Caco-2 (cell line): ENCODE results near the gene GPR26. TPM values are rescaled to one million over a fixed set of nuclear protein-coding genes. Genes with fewer than 3 reads are reported as not detected.

Experiments
- BruUV-seq: library from RNA; stranded (reverse); fragments of 400-500 nt; replicated peaks from 2 replicates; lab custom pipeline; 2021; lab: Mats Ljungman, UMichigan
- CTCF ChIA-PET: fragments of 300-600 bp; sonication (Branson Sonifier 250); formaldehyde crosslinking; loops from one replicate; lab custom pipeline; 2022; ENCODE audit warnings: antibody characterized with exemption; lab: Charles Lee
- POLR2A ChIA-PET: fragments of 300-600 bp; sonication (Branson Sonifier 250); formaldehyde crosslinking; loops from one replicate; lab custom pipeline; 2022; ENCODE audit warnings: antibody characterized with exemption; lab: Charles Lee
- DNase-seq, 2 experiments: peaks; one replicate each; pipeline versions ENCODE4 v3.0.0 to v3.0.0-alpha.2; 2020 to 2022
- H3K27me3 ChIP-seq: replicated peaks from 2 replicates; pipeline ENCODE4 v1.6.0; 2011; ENCODE audit warnings: low read length; ENCODE audit not compliant: control insufficient read depth, insufficient read depth
- H3K36me3 ChIP-seq: 2 replicates; pipeline ENCODE4 v1.5.1; 2011; ENCODE audit warnings: low read length; ENCODE audit not compliant: control insufficient read depth, insufficient read depth
- H3K4me1 ChIP-seq: fragments of 250-450 bp; sonication (Bioruptor Pico); 2 replicates; pipeline ENCODE4 v1.5.1; 2020; ENCODE audit warnings: mild to moderate bottlenecking
- H3K4me3 ChIP-seq: 2 replicates; pipeline ENCODE4 v1.5.1; 2011; ENCODE audit warnings: low read depth, mild to moderate bottlenecking, control low read depth, low read length
- H3K9me3 ChIP-seq: fragments of 250-450 bp; sonication (Bioruptor Pico); 2 replicates; pipeline ENCODE4 v1.5.1; 2020; ENCODE audit warnings: mild to moderate bottlenecking, moderate library complexity
- H3K27ac Mint-ChIP-seq: one replicate; pipeline ENCODE4 v1.8.0; 2022; ENCODE audit warnings: mixed read lengths; ENCODE audit not compliant: unreplicated experiment
- H3K27me3 Mint-ChIP-seq: one replicate; pipeline ENCODE4 v1.8.0; 2022; ENCODE audit warnings: mixed read lengths; ENCODE audit not compliant: insufficient read depth, unreplicated experiment
- H3K36me3 Mint-ChIP-seq: one replicate; pipeline ENCODE4 v1.8.0; 2022; ENCODE audit warnings: mild to moderate bottlenecking, mixed read lengths; ENCODE audit not compliant: insufficient read depth, unreplicated experiment
- H3K4me1 Mint-ChIP-seq: one replicate; pipeline ENCODE4 v1.8.0; 2022; ENCODE audit warnings: low read depth, mixed read lengths; ENCODE audit not compliant: unreplicated experiment
- H3K4me3 Mint-ChIP-seq: one replicate; pipeline ENCODE4 v1.8.0; 2022; ENCODE audit warnings: mild to moderate bottlenecking, moderate library complexity, mixed read lengths; ENCODE audit not compliant: unreplicated experiment
- H3K9me3 Mint-ChIP-seq: one replicate; pipeline ENCODE4 v1.8.0; 2022; ENCODE audit warnings: mixed read lengths; ENCODE audit not compliant: unreplicated experiment
- intact Hi-C: fragments of 100-400 bp; cut with micrococcal nuclease; formaldehyde crosslinking; loops from one replicate; pipeline ENCODE4 v1.10.0; 2022; ENCODE audit not compliant: unreplicated experiment
- total RNA-seq: library from RNA; stranded (reverse); gene quantifications from 2 replicates; pipeline ENCODE4 v1.2.3, GENCODE V29; 2022
- TF ChIP-seq, protein P1 (sequence below), 2 experiments: fragments of 200-600 bp in 1 of 2; IDR thresholded peaks; 1 replicate in 1 of 2; 2 replicates in 1 of 2; pipeline versions ENCODE4 v1.5.1 to v1.8.0; 2011 to 2022; ENCODE audit warnings: antibody characterized with exemption in 1 of 2, control low read depth in 1 of 2, inconsistent platforms in 1 of 2, low read depth in 1 of 2, low read length in 1 of 2, mild to moderate bottlenecking in 1 of 2, moderate library complexity in 1 of 2; ENCODE audit not compliant: insufficient read depth in 1 of 2, severe bottlenecking in 1 of 2, unreplicated experiment in 1 of 2

The GPR26 gene
- total RNA-seq, 1 experiment from 2014 or later, result not detected

- TF ChIP-seq, protein P1, sequence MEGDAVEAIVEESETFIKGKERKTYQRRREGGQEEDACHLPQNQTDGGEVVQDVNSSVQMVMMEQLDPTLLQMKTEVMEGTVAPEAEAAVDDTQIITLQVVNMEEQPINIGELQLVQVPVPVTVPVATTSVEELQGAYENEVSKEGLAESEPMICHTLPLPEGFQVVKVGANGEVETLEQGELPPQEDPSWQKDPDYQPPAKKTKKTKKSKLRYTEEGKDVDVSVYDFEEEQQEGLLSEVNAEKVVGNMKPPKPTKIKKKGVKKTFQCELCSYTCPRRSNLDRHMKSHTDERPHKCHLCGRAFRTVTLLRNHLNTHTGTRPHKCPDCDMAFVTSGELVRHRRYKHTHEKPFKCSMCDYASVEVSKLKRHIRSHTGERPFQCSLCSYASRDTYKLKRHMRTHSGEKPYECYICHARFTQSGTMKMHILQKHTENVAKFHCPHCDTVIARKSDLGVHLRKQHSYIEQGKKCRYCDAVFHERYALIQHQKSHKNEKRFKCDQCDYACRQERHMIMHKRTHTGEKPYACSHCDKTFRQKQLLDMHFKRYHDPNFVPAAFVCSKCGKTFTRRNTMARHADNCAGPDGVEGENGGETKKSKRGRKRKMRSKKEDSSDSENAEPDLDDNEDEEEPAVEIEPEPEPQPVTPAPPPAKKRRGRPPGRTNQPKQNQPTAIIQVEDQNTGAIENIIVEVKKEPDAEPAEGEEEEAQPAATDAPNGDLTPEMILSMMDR (IDR thresholded peaks at IDR 0.05; ENCODE audit: insufficient read depth in 1 of 2, low read depth in 1 of 2, low read length in 1 of 2, severe bottlenecking in 1 of 2, unreplicated experiment in 1 of 2), result no peak
- no peaks in the 10 kb centered on the region for H3K4me1 ChIP-seq
- Mint-ChIP-seq H3K27me3 (peaks cover 8% of the 10 kb centered on the region), H3K36me3 (no peaks in the 10 kb centered on the region), H3K27ac (no peak overlapping the region), H3K9me3 (no peaks in the 10 kb centered on the region), H3K4me1 (no peaks in the 10 kb centered on the region), H3K4me3 (no peak overlapping the region)
- no peak overlapping the region for H3K4me3 ChIP-seq
- no peaks in the 10 kb centered on the region for H3K36me3 ChIP-seq
- intact Hi-C loops, result no loop called here
- no peaks in the 10 kb centered on the region for H3K9me3 ChIP-seq
- peaks cover 1% of the 10 kb centered on the region; the same call in 1 of the 2 replicates for H3K27me3 ChIP-seq
- no TSS peak for BruUV-seq
- ChIA-PET POLR2A (no interaction called here), CTCF (no interaction called here)
- no peak for DNase-seq
Observed at GRCh38 chr10:123706236-123706635, 40.1 kb downstream of the GPR26 start.

- TF ChIP-seq, protein P1 (IDR thresholded peaks at IDR 0.05; ENCODE audit: insufficient read depth in 1 of 2, low read depth in 1 of 2, low read length in 1 of 2, severe bottlenecking in 1 of 2, unreplicated experiment in 1 of 2), result no peak
- ChIA-PET CTCF (no interaction called here), POLR2A (no interaction called here)
- no peaks in the 10 kb centered on the region for H3K4me1 Mint-ChIP-seq
- H3K36me3 Mint-ChIP-seq, result no peaks in the 10 kb centered on the region
- H3K27me3 Mint-ChIP-seq, result peaks cover 9% of the 10 kb centered on the region
- no peak overlapping the region for H3K4me3 ChIP-seq
- no peak overlapping the region for H3K27ac Mint-ChIP-seq
- no peaks in the 10 kb centered on the region; the same call in 1 of the 2 replicates for H3K27me3 ChIP-seq
- no peaks in the 10 kb centered on the region for H3K4me1 ChIP-seq
- intact Hi-C loops, result no loop called here
- H3K36me3 ChIP-seq, result no peaks in the 10 kb centered on the region
- no peaks in the 10 kb centered on the region for H3K9me3 ChIP-seq
- DNase-seq, result no peak
- no TSS peak for BruUV-seq
- H3K9me3 Mint-ChIP-seq, result no peaks in the 10 kb centered on the region
- H3K4me3 Mint-ChIP-seq, result no peak overlapping the region
Observed at GRCh38 chr10:123715546-123715945, 49.4 kb downstream of the GPR26 start.

DNA sequence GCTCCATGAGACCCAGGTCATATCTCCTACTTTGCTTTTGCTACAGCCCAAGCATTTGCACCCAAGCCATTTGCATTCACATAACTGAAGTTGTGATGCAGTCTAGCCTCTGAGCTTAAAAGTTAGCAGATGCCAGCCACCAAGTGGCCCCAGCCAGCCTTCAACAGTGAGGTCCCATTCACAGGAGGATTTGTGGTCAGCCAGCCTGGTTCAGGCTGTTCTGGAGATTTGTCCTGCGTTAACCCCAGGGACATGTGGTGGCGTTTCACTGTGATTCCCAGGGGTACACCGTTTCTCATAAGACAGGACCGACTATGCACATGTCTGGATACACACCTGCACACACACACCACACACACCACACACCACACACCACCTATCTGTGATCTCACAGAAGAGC is 51.2 kb downstream of the GPR26 start:
- Mint-ChIP-seq H3K36me3 (no peaks in the 10 kb centered on the region), H3K27ac (no peak overlapping the region), H3K27me3 (peaks cover 15% of the 10 kb centered on the region), H3K9me3 (no peaks in the 10 kb centered on the region), H3K4me1 (no peaks in the 10 kb centered on the region), H3K4me3 (no peak overlapping the region)
- intact Hi-C loops, result no loop called here
- Histone ChIP-seq H3K9me3 (no peaks in the 10 kb centered on the region), H3K4me3 (no peak overlapping the region), H3K27me3 (no peaks in the 10 kb centered on the region; the same call in 1 of the 2 replicates), H3K4me1 (no peaks in the 10 kb centered on the region), H3K36me3 (no peaks in the 10 kb centered on the region)
- POLR2A ChIA-PET, result no interaction called here
- TF ChIP-seq, protein P1 (IDR thresholded peaks at IDR 0.05; ENCODE audit: insufficient read depth in 1 of 2, low read depth in 1 of 2, low read length in 1 of 2, severe bottlenecking in 1 of 2, unreplicated experiment in 1 of 2), result no peak
- BruUV-seq, result no TSS peak
- CTCF ChIA-PET, result no interaction called here
- no peak for DNase-seq
